ENCODE results near the gene POU6F2. TPM values are rescaled to one million over a fixed set of nuclear protein-coding genes. Genes with fewer than 3 reads are reported as not detected.

Gene POU6F2
- total RNA-seq, 1 experiment from 2014 or later = 0.24 TPM

DNA sequence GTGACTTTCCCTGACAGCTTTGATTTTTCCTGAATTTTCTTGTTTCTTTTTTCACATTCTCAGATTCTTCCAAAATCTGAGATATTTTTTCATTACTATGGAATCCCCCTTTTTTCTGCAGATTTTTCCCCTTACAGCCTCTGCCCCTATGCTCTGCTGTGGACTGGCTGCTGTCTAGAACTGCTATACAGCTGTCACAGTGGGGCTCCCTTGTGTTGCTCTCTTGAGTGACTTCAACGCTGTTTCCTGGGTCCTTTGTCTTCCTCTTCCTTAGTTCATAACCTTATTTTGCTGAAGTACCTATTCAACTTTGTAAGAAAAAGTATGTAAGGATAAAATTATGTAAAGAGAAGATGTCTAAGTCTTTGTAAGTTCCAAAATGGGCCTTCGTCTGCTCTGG, 354.4 kb downstream of the POU6F2 start:
- in situ Hi-C loops (cut with HindIII; ENCODE audit: low pct_unique_long_range_greater_than_20kb, low sequenced_read_pairs) = no loop called here
- no peak for DNase-seq (ENCODE audit: low read depth, low spot score)

DNA sequence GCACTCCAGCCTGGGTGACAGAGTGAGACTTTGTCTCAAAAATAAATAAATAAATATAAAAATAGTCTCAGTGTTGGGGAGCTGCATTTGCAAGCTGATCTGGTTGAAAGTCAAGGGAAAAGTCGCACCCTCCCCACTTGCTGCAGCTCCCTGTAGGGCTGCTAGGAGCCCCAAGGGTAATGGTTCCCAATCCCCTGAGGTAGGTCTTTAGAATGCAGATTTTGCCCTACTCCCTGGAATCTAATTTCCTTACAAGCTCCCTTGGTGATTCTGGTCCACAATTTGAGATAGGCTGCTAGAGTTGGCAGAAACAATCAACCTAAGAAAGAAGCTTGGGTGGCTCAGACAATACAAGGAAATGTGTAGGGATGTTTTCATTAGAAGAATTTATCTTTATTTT, 356.0 kb downstream of the POU6F2 start:
- DNase-seq (ENCODE audit: low read depth, low spot score) = no peak
- in situ Hi-C loops (cut with HindIII; ENCODE audit: low pct_unique_long_range_greater_than_20kb, low sequenced_read_pairs) = no loop called here

DNA sequence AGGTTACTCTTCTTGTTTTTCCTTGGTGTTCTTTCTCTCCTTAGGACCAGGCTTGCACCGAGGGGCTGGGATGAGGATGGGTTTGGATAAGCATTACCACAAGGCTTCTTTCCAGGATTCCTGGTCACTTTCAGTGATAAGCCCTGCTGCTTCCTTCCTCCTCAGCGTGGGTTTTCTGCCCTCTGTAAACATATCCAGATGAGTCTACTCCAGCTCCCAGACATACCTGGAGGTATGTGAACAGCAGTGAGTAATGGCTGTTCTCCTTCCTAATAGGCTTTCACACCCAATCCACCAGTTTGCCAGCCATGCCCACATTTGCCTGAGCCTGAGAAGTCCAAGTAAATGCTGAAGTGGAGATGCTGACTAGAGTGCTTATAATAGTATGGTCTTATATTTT, 358.7 kb downstream of the POU6F2 start:
- DNase-seq (ENCODE audit: low read depth, low spot score) = no peak
- in situ Hi-C loops (cut with HindIII; ENCODE audit: low pct_unique_long_range_greater_than_20kb, low sequenced_read_pairs) = no loop called here

DNA sequence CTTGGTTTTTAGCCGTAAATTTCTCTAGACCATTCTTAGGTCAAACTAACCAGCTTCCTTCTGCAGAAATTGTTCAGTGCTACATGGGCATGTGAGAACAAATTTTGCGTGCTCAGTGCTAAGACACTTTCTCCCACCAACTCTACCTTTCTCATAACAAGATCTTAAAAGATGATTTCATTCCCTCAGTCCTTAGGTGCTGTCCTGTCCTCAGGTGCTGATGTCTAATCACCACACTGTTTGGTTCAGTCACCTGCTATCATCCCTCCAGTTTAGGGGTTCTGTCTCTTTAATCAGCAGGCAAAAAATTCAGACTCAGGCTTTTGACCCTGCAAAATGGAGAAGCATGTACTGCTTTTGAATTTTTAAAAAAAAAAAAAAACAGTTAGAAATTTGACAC, 361.0 kb downstream of the POU6F2 start:
- DNase-seq (ENCODE audit: low read depth, low spot score) = no peak
- in situ Hi-C loops (cut with HindIII; ENCODE audit: low pct_unique_long_range_greater_than_20kb, low sequenced_read_pairs) = no loop called here

DNA sequence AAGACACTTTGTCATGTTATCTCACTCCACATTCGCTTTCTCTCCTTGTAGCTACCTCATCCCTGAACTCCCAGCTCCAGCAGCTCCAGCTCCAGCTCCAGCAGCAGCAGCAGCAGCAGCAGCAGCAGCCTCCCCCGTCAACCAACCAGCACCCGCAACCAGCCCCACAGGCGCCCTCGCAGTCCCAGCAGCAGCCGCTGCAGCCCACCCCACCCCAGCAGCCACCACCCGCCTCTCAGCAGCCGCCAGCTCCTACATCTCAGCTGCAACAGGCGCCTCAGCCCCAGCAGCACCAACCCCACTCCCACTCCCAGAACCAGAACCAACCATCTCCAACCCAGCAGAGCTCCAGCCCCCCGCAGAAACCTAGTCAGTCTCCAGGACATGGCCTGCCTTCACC, 361.9 kb downstream of the POU6F2 start:
- in situ Hi-C loops (cut with HindIII; ENCODE audit: low pct_unique_long_range_greater_than_20kb, low sequenced_read_pairs) = no loop called here
- no peak for DNase-seq (ENCODE audit: low read depth, low spot score)

DNA sequence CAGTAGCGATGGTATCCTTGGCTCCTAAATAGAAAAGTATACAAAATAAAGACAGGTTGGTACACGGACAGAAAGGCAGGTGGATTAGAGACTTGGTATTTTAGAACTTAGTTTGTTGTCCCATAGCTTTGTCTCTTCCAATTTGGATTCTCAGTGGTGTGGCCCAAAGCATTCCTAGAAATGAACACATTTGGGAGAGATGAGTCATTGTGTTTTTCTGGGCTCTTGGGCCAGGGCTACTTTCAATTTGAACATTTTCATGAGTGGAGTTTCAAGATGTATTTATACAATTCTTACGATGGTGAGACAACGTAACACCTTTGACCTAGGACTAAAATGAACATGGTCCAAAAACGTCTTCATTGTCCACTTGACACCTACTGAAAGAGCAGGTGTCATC, 363.4 kb downstream of the POU6F2 start:
- in situ Hi-C loops (cut with HindIII; ENCODE audit: low pct_unique_long_range_greater_than_20kb, low sequenced_read_pairs) = no loop called here

DNA sequence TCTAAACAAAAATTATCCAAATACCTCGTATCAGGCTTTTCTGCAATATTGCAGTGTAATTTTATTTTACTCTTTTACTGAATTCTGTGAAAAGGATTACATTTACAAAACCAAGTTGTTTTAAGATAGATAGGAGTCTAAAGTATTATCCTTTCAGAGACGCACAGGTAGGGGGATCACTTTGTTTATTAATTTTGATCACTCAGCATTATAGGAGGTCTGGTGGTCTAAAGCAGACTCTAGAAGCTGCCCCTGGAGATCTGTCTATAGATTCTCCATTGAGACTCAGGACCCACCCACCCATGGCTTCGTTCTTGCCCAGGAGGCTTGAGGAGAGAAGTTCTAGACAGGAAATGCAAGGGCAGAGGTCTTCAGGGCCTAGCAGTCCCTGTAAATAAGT, 365.1 kb downstream of the POU6F2 start:
- DNase-seq (ENCODE audit: low read depth, low spot score) = no peak

More for the DNA sequence above, 363.4 kb downstream of the POU6F2 start:
- no peak for DNase-seq (ENCODE audit: low read depth, low spot score)

DNA sequence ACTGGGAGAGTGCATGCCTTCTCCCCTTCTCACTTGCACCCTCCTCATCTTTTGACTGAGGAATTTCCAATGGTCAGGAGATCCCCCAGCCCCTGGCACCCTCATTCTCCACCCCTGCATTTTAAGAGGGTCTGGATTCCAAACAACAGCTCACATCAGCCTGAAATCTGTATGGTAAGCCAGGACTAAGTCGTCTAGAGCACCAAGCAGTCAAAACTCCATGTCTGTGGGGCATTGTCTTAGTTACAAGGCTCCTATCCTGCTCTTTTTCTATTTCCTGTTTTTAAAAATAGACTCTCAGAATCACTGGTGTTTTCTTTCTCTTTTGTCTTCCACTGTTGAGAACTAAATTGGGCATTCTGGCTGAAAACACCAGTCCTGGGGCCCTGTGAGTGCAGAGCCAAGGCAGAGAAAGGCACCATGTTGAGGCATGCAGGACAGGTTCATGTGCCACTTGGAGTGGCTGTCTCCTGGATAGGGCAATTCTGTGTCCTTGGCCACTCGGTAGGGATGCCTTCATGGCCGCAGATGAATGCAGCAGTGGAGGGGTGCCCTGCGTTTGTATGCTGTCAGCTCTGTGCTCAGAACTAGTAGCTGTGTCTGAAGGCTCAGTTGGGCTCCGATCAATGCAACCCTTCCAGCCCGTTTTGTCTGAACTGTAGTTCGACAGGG, 371.9 kb downstream of the POU6F2 start:
- no peak for DNase-seq (ENCODE audit: low read depth, low spot score)
- in situ Hi-C loops (cut with HindIII; ENCODE audit: low pct_unique_long_range_greater_than_20kb, low sequenced_read_pairs) = no loop called here

More for the DNA sequence above, 365.1 kb downstream of the POU6F2 start:
- in situ Hi-C loops (cut with HindIII; ENCODE audit: low pct_unique_long_range_greater_than_20kb, low sequenced_read_pairs) = no loop called here

DNA sequence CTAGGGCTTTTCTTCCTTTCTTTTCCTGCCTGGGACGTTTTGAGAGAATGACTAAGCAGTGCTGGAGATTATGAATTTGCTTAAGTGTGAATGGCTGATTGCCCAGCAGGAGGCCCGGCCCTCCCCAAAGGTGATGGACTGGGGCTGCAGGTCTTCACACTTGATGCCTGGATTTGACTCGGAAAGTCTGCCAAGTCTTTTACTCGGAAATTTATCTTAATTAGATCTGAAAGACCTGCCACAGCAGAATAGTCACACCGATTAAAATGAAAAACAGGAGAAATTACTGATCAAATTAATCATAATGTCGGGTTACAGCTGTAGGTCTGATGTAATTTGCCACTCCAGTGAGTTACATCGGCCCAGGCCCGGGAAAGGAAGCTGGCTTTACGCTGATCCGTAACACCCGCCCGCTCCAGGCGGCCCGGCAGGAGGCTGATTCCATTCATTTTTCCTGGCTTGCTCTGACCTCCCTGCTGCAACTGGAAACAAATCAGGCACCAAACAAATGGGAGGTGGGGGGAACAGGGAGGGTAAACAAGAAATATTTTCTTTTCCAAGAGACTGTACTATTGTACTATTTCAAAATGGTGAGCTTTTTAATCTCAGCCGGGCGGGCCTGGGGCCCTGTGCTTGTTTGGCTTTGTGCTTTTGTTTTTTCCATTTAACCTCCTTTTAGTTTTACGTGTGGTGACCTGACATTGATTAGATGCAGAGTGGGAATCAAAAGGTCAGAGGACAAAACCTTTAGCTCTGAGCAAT, 376.1 kb downstream of the POU6F2 start:
- no peak for DNase-seq (ENCODE audit: low read depth, low spot score)
- in situ Hi-C loops (cut with HindIII; ENCODE audit: low pct_unique_long_range_greater_than_20kb, low sequenced_read_pairs) = no loop called here

DNA sequence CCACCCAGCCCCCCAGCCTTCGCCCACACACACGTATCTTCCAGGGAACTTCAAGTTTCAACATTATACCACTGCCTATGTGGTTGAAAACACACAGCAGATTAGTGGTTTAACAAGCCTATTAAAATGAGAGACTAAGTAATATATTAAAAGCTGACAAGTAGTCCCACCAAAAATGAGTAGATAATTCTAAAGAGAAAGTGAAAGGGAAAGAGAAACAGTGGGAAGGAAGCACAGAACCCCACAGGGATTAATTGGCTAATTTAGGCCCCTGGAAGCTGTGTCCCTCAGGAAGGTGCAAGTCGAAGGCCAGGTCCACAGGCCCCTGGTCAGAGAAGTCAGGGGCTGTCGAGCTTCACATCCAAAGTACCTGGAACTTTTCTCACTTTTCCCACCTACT, 378.0 kb downstream of the POU6F2 start:
- DNase-seq (ENCODE audit: low read depth, low spot score) = no peak

DNA sequence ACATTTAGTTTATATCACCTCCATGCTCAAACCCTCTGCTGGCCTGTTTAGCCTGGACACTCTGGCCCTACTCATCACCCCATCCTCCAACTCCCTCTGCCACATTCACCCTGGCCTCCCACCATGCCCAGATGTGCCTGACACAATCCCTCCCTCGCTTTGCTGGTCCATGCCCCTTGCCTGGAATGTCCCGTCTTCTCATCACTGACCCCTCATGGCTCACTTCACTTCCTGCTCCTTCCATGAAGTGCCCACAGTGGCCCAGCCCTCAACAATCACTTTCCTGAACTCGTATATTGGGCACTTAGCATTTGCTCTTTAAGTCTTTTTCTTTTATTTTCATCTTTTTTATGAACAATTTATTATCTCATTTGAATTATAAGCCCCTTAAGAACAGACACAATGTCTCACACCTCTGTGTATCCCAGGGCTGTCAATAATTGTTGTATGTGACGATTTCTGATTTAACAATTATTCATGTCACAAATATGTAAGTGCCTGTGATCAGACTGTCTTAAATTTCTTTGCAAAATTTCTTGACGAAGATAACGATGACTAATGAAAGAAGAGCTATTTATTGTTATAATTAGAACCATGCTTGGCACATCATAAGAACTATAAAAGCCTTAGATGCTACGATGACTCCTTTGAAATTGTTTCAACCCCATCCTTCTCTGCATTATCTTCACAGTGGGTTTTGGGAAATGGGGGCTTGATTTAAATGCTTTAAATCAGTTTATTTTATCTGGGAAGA, 378.6 kb downstream of the POU6F2 start:
- in situ Hi-C loops (cut with HindIII; ENCODE audit: low pct_unique_long_range_greater_than_20kb, low sequenced_read_pairs) = no loop called here
- no peak for DNase-seq (ENCODE audit: low read depth, low spot score)

More for the DNA sequence above, 378.0 kb downstream of the POU6F2 start:
- in situ Hi-C loops (cut with HindIII; ENCODE audit: low pct_unique_long_range_greater_than_20kb, low sequenced_read_pairs) = no loop called here

DNA sequence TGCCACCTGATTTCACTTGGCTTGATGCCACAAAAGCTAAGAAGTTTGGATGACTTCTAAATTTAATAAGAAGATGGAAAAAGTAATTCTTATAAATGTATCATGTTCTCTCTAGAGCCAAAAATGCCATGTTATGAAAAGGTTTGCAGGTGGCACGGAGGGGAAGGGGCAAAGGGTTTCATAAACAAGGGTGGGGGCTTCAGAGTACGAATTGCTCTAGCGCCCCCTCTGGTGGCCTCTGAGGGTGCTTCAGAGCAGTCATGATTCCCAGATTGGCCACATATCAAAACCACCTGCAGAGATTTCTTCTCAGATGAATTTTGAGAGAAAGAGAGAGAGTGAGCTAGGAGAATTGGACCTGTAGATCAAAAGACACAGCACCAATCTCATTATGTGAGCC, 379.9 kb downstream of the POU6F2 start:
- peak; percentile 37 for DNase-seq (ENCODE audit: low read depth, low spot score)
- in situ Hi-C loops (cut with HindIII; ENCODE audit: low pct_unique_long_range_greater_than_20kb, low sequenced_read_pairs) = no loop called here

DNA sequence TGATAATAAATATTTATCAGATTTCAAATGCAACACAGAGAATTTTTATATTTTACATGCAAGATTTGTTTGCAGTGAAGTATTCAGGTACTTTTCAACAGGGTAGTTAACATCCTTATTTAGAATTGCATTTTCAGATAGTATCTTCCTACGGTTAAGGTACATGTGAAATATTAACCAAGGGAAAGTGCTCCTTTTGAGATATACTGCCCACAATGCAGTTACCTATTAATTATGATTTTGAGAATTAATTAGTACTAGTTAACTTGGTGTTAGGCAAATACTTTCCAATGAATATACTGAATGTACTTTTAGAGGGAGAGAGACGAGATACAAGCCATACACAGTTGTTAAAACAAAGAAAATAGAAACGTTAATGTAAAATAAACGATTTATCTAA, 382.3 kb downstream of the POU6F2 start:
- no peak for DNase-seq (ENCODE audit: low read depth, low spot score)

DNA sequence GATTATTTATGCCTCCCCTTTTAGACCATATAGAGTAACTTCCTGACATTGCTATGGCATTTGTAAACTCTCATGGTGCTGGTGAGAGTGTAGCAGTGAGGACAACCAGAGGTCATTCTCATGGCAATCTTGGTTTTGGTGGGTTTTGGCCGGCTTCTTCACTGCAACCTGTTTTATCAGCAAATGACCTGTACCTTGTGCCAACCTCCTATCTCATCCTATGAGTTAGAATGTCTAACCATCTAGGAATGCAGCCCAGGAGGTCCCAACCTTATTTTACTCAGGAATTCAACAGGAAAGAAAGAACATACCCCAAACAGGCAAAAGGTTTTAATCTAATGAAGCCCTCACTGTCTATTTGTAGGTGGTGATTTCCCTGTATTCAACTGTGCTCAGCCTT, 383.1 kb downstream of the POU6F2 start:
- in situ Hi-C loops (cut with HindIII; ENCODE audit: low pct_unique_long_range_greater_than_20kb, low sequenced_read_pairs) = no loop called here
- DNase-seq (ENCODE audit: low read depth, low spot score) = no peak

More for the DNA sequence above, 382.3 kb downstream of the POU6F2 start:
- in situ Hi-C loops (cut with HindIII; ENCODE audit: low pct_unique_long_range_greater_than_20kb, low sequenced_read_pairs) = no loop called here

DNA sequence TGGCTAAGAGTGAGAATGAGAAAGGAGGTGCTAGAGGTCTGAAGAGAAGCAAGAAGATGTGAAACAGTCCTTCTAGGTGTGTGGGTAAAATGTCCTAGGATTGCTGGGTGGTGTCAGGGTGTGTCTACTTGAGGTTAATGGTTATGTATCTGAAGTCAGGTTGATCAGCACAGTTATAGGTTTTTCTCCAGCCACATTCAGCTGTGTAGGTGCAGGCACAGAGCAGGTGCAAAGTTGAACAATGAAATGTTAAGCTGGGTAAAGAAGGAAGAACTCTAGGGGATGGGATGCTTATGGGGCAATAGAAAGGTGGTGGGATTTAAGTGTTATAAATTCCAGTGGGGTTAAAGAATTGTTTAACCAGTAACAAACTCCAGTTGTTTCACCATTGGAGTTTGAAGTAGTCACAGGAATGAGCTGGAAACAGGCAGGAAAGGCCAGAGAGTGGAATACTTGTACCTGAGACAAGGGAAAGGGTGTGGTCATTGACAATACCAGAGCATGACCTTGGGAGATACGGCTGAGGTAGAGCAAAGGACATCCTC, 388.1 kb downstream of the POU6F2 start:
- in situ Hi-C loops (cut with HindIII; ENCODE audit: low pct_unique_long_range_greater_than_20kb, low sequenced_read_pairs) = no loop called here
- no peak for DNase-seq (ENCODE audit: low read depth, low spot score)

DNA sequence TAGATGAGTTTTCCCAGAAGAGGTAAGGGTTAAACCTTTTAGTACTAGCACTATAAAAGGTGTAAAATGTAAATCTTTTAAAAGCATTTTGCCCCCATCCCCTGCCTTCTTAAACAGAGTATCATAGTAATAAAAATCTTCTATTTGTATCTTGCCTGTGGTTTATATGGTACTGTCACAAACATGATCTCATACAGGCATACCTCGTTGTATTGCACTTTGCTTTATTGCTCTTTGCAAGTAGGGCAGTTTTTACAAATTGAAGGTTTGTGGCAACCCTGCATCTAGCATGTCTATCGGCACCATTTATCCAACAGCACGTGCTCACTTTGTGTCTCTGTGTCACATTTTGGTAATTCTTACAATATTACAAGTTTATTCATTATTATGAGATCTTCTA, 389.7 kb downstream of the POU6F2 start:
- no peak for DNase-seq (ENCODE audit: low read depth, low spot score)
- in situ Hi-C loops (cut with HindIII; ENCODE audit: low pct_unique_long_range_greater_than_20kb, low sequenced_read_pairs) = no loop called here

DNA sequence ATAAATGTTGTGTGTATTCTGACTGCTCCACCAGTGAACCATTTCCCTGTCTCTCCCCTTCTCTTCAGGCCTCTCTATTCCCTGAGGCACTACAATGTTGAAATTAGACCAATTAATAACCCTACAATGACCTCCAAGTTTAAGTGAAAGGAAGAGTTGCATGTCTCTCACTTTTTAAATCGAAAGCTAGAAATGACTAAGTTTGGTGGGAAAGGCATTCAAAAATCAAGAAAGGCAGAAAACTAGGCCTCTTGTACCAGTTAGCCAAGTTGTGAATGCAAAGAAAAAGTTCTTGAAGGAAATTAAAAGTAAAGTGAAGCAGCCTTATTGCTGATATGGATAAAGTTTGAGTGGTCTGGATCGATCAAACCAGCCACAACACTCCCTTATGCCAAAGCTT, 390.2 kb downstream of the POU6F2 start:
- DNase-seq (ENCODE audit: low read depth, low spot score) = no peak
- in situ Hi-C loops (cut with HindIII; ENCODE audit: low pct_unique_long_range_greater_than_20kb, low sequenced_read_pairs) = no loop called here

DNA sequence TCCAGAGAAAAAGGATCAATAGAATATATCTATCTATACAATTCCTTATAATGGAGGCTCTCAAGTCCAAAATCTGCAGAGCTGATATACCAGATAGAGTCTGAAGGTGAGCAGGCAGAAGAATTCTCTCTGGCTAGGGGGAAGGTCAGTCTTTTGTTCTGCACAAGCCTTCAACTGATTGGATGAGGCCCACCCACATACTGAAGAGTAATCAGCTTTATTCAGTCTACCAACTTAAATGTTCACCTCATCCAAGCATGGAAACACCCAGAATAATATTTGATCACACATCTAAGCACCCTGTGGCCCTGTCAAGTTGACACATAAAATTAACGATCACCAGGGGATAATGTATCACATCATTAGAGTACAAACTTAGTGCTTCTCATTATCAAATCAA, 394.7 kb downstream of the POU6F2 start:
- in situ Hi-C loops (cut with HindIII; ENCODE audit: low pct_unique_long_range_greater_than_20kb, low sequenced_read_pairs) = no loop called here
- no peak for DNase-seq (ENCODE audit: low read depth, low spot score)

Data from SK-MEL-5 (cell line).